Right lobe of liver (tissue), 6 donors: ENCODE data around the gene LRP11. TPM values are rescaled to one million over a fixed set of nuclear protein-coding genes. Genes with fewer than 3 reads are reported as not detected.
"Not testable (repeated sequence)": the region's sequence is repeated elsewhere in the genome, so short reads cannot be mapped to it uniquely, and the experiment has no call there.

Experiments used
- ATAC-seq, 4 donors: fragments of 200-7000 bp; cut with Tn5 transposase; one replicate each; pipeline ENCODE4 v1.9.1; 2020; ENCODE audit warnings: mild to moderate bottlenecking in 4 of 4, moderate library complexity in 4 of 4
- DNase-seq, 3 donors: peaks; one replicate each; pipeline ENCODE4 v3.0.0-alpha.2; 2020
- H3K27ac ChIP-seq, 3 donors: fragments of 200-600 bp; one replicate each; pipeline ENCODE4 v1.8.0; 2022
- H3K27me3 ChIP-seq, 2 donors: fragments of 200-600 bp; one replicate each; pipeline ENCODE4 v1.8.0; 2022
- H3K36me3 ChIP-seq, 4 donors: fragments of 200-600 bp; sonication (generic) in 1 of 4; one replicate each; pipeline versions ENCODE4 v1.5.1 to v1.8.0; 2017 to 2022; ENCODE audit warnings: control low read depth in 1 of 4
- H3K4me1 ChIP-seq, 4 donors: fragments of 200-600 bp; sonication (generic) in 1 of 4; one replicate each; pipeline versions ENCODE4 v1.5.1 to v1.8.0; 2017 to 2022; ENCODE audit warnings: control low read depth in 1 of 4
- H3K4me3 ChIP-seq, 3 donors: fragments of 200-600 bp; one replicate each; pipeline ENCODE4 v1.8.0; 2022
- H3K9me3 ChIP-seq, 4 donors: fragments of 200-600 bp; sonication (generic) in 1 of 4; one replicate each; pipeline versions ENCODE4 v1.5.1 to v1.8.0; 2017 to 2022; ENCODE audit warnings: control low read depth in 1 of 4
- CTCF ChIP-seq, 4 donors: fragments of 200-600 bp in 3 of 4; fragments of 450-650 bp in 1 of 4; IDR thresholded peaks; one replicate each; pipeline versions ENCODE4 v1.5.1 to v1.8.0; 2016 to 2022; ENCODE audit warnings: antibody characterized with exemption in 4 of 4, mild to moderate bottlenecking in 2 of 4
- POLR2A ChIP-seq: fragments of 450-650 bp; IDR thresholded peaks from one replicate; pipeline ENCODE4 v1.6.1; 2017; ENCODE audit warnings: antibody characterized with exemption, mild to moderate bottlenecking
- WGBS: methylation state at CpG from one replicate; pipeline ENCODE4 v1.1.6; 2018; ENCODE audit warnings: low coverage, low lambda C conversion rate; ENCODE audit not compliant: insufficient coverage; ENCODE audit errors: missing lambda C conversion rate; 5-methylcytosine and 5-hydroxymethylcytosine counted together
- intact Hi-C, 2 donors: fragments of 100-400 bp; cut with DNase I; formaldehyde crosslinking; loops; one replicate each; pipeline versions ENCODE4 v1.11.2 to v1.14.1; 2022
- long read RNA-seq: library from polyadenylated mRNA; unstranded; transcript quantifications from one replicate; pipeline ENCODE4 v2.0.0, GENCODE V29; 2019
- total RNA-seq, 6 experiments: library from RNA; depleted of rRNA in 2 of 6; stranded (reverse); fragments of >200 nt in 2 of 6; fragmentation: NEBNext Ultra II Directional in 3 of 6; extraction: Animal tissue kit (Norgen Biotek cat#: 25700) in 3 of 6; gene quantifications; one replicate each; pipeline versions ENCODE4 v1.1.0 to v1.2.4, GENCODE V29; 2016 to 2023
- donor health status: DM: no; HTN: yes; CAD: no.
- donor health status: DM: no; HTN: no; CAD: no.
- donor health status: DM: no; HTN: no; CAD: no.
- donor health status: DM: no; HTN: yes; CAD: no.
- donor health status: DM: no; HTN: yes; CAD: no.

LRP11 gene
- 10 to 100 TPM in 1 of 6 experiments, 1 to 10 TPM in 5; 6.8 to 11.1 (median 9.3) TPM for total RNA-seq
- long read RNA-seq: 0 reads

GRCh38 chr6:149863698-149864577 lies at the start of gene LRP11:
Gene LRP11, minus strand, starts transcription at chr6:149864359. Its CDS starts 339 bp downstream, at chr6:149864020.
- Histone ChIP-seq H3K4me1 (peaks cover 0 to 46% (median 11%) of the 10 kb centered on the region in 4 donors), H3K4me3 (peak within 1 kb of the TSS; percentile 62 to 75 (median 63)), H3K27me3 (no peaks in the 10 kb centered on the region), H3K36me3 (no peaks in the 10 kb centered on the region), H3K27ac (peak within 1 kb of the TSS; percentile 66 to 92 (median 88)), H3K9me3 (no peaks in the 10 kb centered on the region)
- peak; percentile 85 to 95 (median 88) for ATAC-seq
- intact Hi-C loops: no loop called here
- peak; percentile 89 to 94 (median 94) for DNase-seq
- no CpG with 5 or more reads among the region's 110 CpGs for WGBS
- TF ChIP-seq POLR2A: peak; percentile 73
- TF ChIP-seq CTCF (IDR thresholded peaks at IDR 0.05): peak in 1 of 4 donors; percentile 4

- no peaks in the 10 kb centered on the region for H3K36me3 ChIP-seq
- ATAC-seq: no peak
- no peak for TF ChIP-seq POLR2A
- no peaks in the 10 kb centered on the region for H3K4me1 ChIP-seq
- 69% methylated on average over 7 of the region's 9 CpGs for WGBS
- H3K27ac ChIP-seq: no peak overlapping the region
- H3K27me3 ChIP-seq: no peaks in the 10 kb centered on the region
- H3K9me3 ChIP-seq: no peaks in the 10 kb centered on the region
- intact Hi-C loops: no loop called here
- DNase-seq: peak in 1 of 3 donors; percentile 14
- H3K4me3 ChIP-seq: no peak overlapping the region
Measured at GRCh38 chr6:149913540-149914240, 49.5 kb upstream of the LRP11 start.

- no peak overlapping the region for H3K27ac ChIP-seq
- peak in 1 of 3 donors; percentile 18 for DNase-seq
Measured at GRCh38 chr6:149913085-149913484, 48.9 kb upstream of the LRP11 start.

GRCh38 chr6:149912680-149913079 lies 48.5 kb upstream of the LRP11 start:
- peak in 1 of 3 donors; percentile 4 for DNase-seq
- H3K36me3 ChIP-seq, H3K4me3 ChIP-seq, H3K27ac ChIP-seq, H3K4me1 ChIP-seq, H3K9me3 ChIP-seq, H3K27me3 ChIP-seq, intact Hi-C loops: not testable (repeated sequence)
- no CpG with 5 or more reads among the region's 3 CpGs for WGBS
- ATAC-seq: peak in 1 of 4 donors; percentile 18

More at GRCh38 chr6:149913085-149913484, 48.9 kb upstream of the LRP11 start:
- Histone ChIP-seq H3K4me1 (no peaks in the 10 kb centered on the region), H3K36me3 (no peaks in the 10 kb centered on the region), H3K4me3 (no peak overlapping the region), H3K9me3 (no peaks in the 10 kb centered on the region), H3K27me3 (no peaks in the 10 kb centered on the region)
- TF ChIP-seq POLR2A: no peak
- TF ChIP-seq CTCF (IDR thresholded peaks at IDR 0.05): no peak
- 93% methylated on average over 2 of the region's 2 CpGs for WGBS
- ATAC-seq: peak in 1 of 4 donors; percentile 11
- intact Hi-C loops: no loop called here

- Histone ChIP-seq H3K27ac (no peak overlapping the region), H3K9me3 (no peaks in the 10 kb centered on the region), H3K36me3 (no peaks in the 10 kb centered on the region), H3K4me3 (no peak overlapping the region), H3K27me3 (no peaks in the 10 kb centered on the region), H3K4me1 (no peaks in the 10 kb centered on the region)
- ATAC-seq (no peak), DNase-seq (peak in 1 of 3 donors; percentile 30)
- WGBS: 91% methylated on average over 7 of the region's 23 CpGs
- intact Hi-C loops: no loop called here
- TF ChIP-seq POLR2A (no peak), CTCF (IDR thresholded peaks at IDR 0.05) (no peak)
Measured at GRCh38 chr6:149910721-149911151, 46.6 kb upstream of the LRP11 start.
